Keratinocyte (primary cell): ENCODE data around the gene DHX35. TPM values are rescaled to one million over a fixed set of nuclear protein-coding genes. Genes with fewer than 3 reads are reported as not detected.

Experiments
- DNase-seq: peaks from one replicate; pipeline ENCODE4 v3.0.0-alpha.2; 2011; ENCODE audit warnings: low read depth, missing footprints, low spot score
- FAIRE-seq: peaks from 2 replicates; lab custom pipeline; 2011; peaks lifted over from hg19 to GRCh38; lab: Jason Lieb, UNC
- H2AFZ ChIP-seq: 2 replicates; pipeline ENCODE4 v1.6.0; 2012; ENCODE audit warnings: low read length, control low read depth, inconsistent platforms; ENCODE audit not compliant: control insufficient read depth
- H3K27ac ChIP-seq: 2 replicates; pipeline ENCODE4 v1.5.1; 2011; ENCODE audit warnings: low read length; ENCODE audit not compliant: control insufficient read depth, insufficient read depth
- H3K27me3 ChIP-seq: 3 replicates; pipeline ENCODE4 v1.6.0; 2011; ENCODE audit warnings: low read length; ENCODE audit not compliant: control insufficient read depth, insufficient read depth; ENCODE audit errors: extremely low read depth
- H3K36me3 ChIP-seq, 2 experiments: 2 replicates in 1 of 2; 3 replicates in 1 of 2; pipeline ENCODE4 v1.5.1; 2011; ENCODE audit warnings: low read length in 2 of 2, mild to moderate bottlenecking in 1 of 2; ENCODE audit not compliant: control insufficient read depth in 2 of 2, insufficient read depth in 2 of 2; ENCODE audit errors: extremely low read depth in 1 of 2
- H3K4me1 ChIP-seq: 3 replicates; pipeline ENCODE4 v1.5.1; 2011; ENCODE audit warnings: low read length; ENCODE audit not compliant: control insufficient read depth, insufficient read depth; ENCODE audit errors: extremely low read depth
- H3K4me2 ChIP-seq: 3 replicates; pipeline ENCODE4 v1.6.0; 2011; ENCODE audit warnings: low read depth, low read length; ENCODE audit not compliant: control insufficient read depth, insufficient read depth; ENCODE audit errors: extremely low read depth
- H3K4me3 ChIP-seq, 3 experiments: fragments of 200-600 bp in 1 of 3; sonication (generic) in 1 of 3; 2 replicates in 2 of 3; 3 replicates in 1 of 3; pipeline ENCODE4 v1.5.1; 2011 to 2016; ENCODE audit warnings: low read length in 3 of 3, mild to moderate bottlenecking in 3 of 3, control low read depth in 2 of 3, inconsistent platforms in 1 of 3, low read depth in 1 of 3, mixed read lengths in 1 of 3, mixed run types in 1 of 3, moderate library complexity in 1 of 3; ENCODE audit not compliant: control insufficient read depth in 2 of 3, insufficient read depth in 2 of 3; ENCODE audit errors: extremely low read depth in 1 of 3
- H3K79me2 ChIP-seq: 2 replicates; pipeline ENCODE4 v1.6.0; 2012; ENCODE audit warnings: low read length; ENCODE audit not compliant: control insufficient read depth, insufficient read depth
- H3K9ac ChIP-seq: 3 replicates; pipeline ENCODE4 v1.6.0; 2011; ENCODE audit warnings: low read length; ENCODE audit not compliant: control insufficient read depth, insufficient read depth; ENCODE audit errors: extremely low read depth
- H3K9me1 ChIP-seq: 3 replicates; pipeline ENCODE4 v1.6.0; 2011; ENCODE audit warnings: low read length; ENCODE audit not compliant: control insufficient read depth, insufficient read depth; ENCODE audit errors: extremely low read depth
- H3K9me3 ChIP-seq: 2 replicates; pipeline ENCODE4 v1.5.1; 2012; ENCODE audit warnings: low read depth, low read length; ENCODE audit not compliant: control insufficient read depth
- H4K20me1 ChIP-seq: 3 replicates; pipeline ENCODE4 v1.6.0; 2011; ENCODE audit warnings: low read length; ENCODE audit not compliant: control insufficient read depth, insufficient read depth; ENCODE audit errors: extremely low read depth
- CTCF ChIP-seq, 3 experiments: IDR thresholded peaks in 1 of 3; conservative IDR thresholded peaks in 1 of 3; optimal IDR thresholded peaks in 1 of 3; 2 replicates in 2 of 3; 3 replicates in 1 of 3; pipeline versions ENCODE3 to v1.5.1; 2011; ENCODE audit warnings: low read length in 3 of 3, mild to moderate bottlenecking in 3 of 3, moderate library complexity in 2 of 3, control low read depth in 1 of 3, inconsistent platforms in 1 of 3; ENCODE audit not compliant: insufficient read depth in 2 of 3; ENCODE audit errors: extremely low read depth in 1 of 3
- EZH2 ChIP-seq: IDR thresholded peaks from one replicate; pipeline ENCODE4 v1.6.1; 2012; ENCODE audit warnings: inconsistent platforms, mild to moderate bottlenecking, low read length, moderate library complexity
- dilution Hi-C: fragments of 300-500 bp; cut with MboI; formaldehyde crosslinking; loops from one replicate; pipeline ENCODE4 v1.7.0; 2020; ENCODE audit warnings: low sequenced_read_pairs; ENCODE audit not compliant: extremely low pct_ligation_motif_present
- polyA plus RNA-seq, 5 experiments: library from polyadenylated mRNA; depleted of rRNA in 3 of 5; stranded (reverse) in 3 of 5; stranded (forward) in 1 of 5; unstranded in 1 of 5; fragments of >200 nt; gene quantifications; 1 replicate in 1 of 5; 2 replicates in 3 of 5; 3 replicates in 1 of 5; pipeline versions ENCODE4 v1.2.1 to v1.2.3, GENCODE V29; 2011 to 2012; ENCODE audit warnings: missing spikeins in 2 of 5, low read depth in 1 of 5, low replicate concordance in 1 of 5

Gene DHX35
- polyA plus RNA-seq, 1 donor (not counting 4 experiments of a cell fraction or from before 2014, with no cell fraction given), result 9.8 TPM

- Histone ChIP-seq H3K9me3 (no peaks in the 10 kb centered on the region), H3K27ac (no peak overlapping the region), H3K4me1 (peaks cover 12% of the 10 kb centered on the region), H3K36me3 (peaks cover 10 to 35% of the 10 kb centered on the region in 2 experiments), H3K4me3 (no peak overlapping the region), H3K9me1 (peaks cover 2% of the 10 kb centered on the region), H4K20me1 (no peaks in the 10 kb centered on the region), H3K27me3 (no peaks in the 10 kb centered on the region), H3K9ac (no peak overlapping the region), H2AFZ (no peak overlapping the region), H3K4me2 (no peak overlapping the region), H3K79me2 (no peaks in the 10 kb centered on the region)
- DNase-seq, result no peak
- TF ChIP-seq EZH2, result no peak
- no peak for TF ChIP-seq CTCF (optimal IDR thresholded peaks at IDR 0.05 in 1 of 3, IDR thresholded peaks at IDR 0.05 in 1 of 3, conservative IDR thresholded peaks at IDR 0.05 in 1 of 3; ENCODE audit: extremely low read depth in 1 of 3, insufficient read depth in 2 of 3, low read length in 3 of 3)
- dilution Hi-C loops, result no loop called here
- no peak for FAIRE-seq
Measured at GRCh38 chr20:39039261-39039660, 77.1 kb downstream of the DHX35 start.

- peaks cover 12% of the 10 kb centered on the region for H3K4me1 ChIP-seq
- H3K9me3 ChIP-seq, result no peaks in the 10 kb centered on the region
- FAIRE-seq, result no peak
- peaks cover 2% of the 10 kb centered on the region for H3K9me1 ChIP-seq
- TF ChIP-seq CTCF (optimal IDR thresholded peaks at IDR 0.05 in 1 of 3, IDR thresholded peaks at IDR 0.05 in 1 of 3, conservative IDR thresholded peaks at IDR 0.05 in 1 of 3; ENCODE audit: extremely low read depth in 1 of 3, insufficient read depth in 2 of 3, low read length in 3 of 3) (no peak), EZH2 (no peak)
- H3K36me3 ChIP-seq, result peaks cover 10 to 30% of the 10 kb centered on the region in 2 experiments
- dilution Hi-C loops, result no loop called here
- no peak overlapping the region for H3K4me2 ChIP-seq
- H3K27me3 ChIP-seq, result no peaks in the 10 kb centered on the region
- no peaks in the 10 kb centered on the region for H4K20me1 ChIP-seq
- H2AFZ ChIP-seq, result no peak overlapping the region
- no peak overlapping the region for H3K4me3 ChIP-seq
- no peaks in the 10 kb centered on the region for H3K79me2 ChIP-seq
- DNase-seq, result no peak
- H3K27ac ChIP-seq, result no peak overlapping the region
- H3K9ac ChIP-seq, result no peak overlapping the region
Measured at GRCh38 chr20:39040116-39040515, 78.0 kb downstream of the DHX35 start.
